HepG2 (cell line): Measurements from ENCODE around the gene COMP. TPM values are rescaled to one million over a fixed set of nuclear protein-coding genes. Genes with fewer than 3 reads are reported as not detected.

Source experiments
- AKAP8 ChIP-seq: sonication (generic); formaldehyde crosslinking; IDR thresholded peaks from 2 replicates; pipeline ENCODE4 v1.5.1; 2020; ENCODE audit warnings: mild to moderate bottlenecking, missing genetic modification reagents
- FOSL1 ChIP-seq: sonication (generic); formaldehyde crosslinking; IDR thresholded peaks from 2 replicates; pipeline ENCODE4 v1.9.0; 2021; ENCODE audit warnings: missing genetic modification reagents, borderline replicate concordance
- HDAC6 ChIP-seq: fragments of 200-600 bp; sonication (generic); IDR thresholded peaks from 2 replicates; pipeline ENCODE4 v1.7.0; 2017; ENCODE audit warnings: mild to moderate bottlenecking, antibody characterized with exemption, low read length, low read depth
- HNF4A ChIP-seq: sonication (generic); formaldehyde crosslinking; IDR thresholded peaks from 2 replicates; pipeline ENCODE4 v1.4.0; 2020; ENCODE audit warnings: missing genetic modification reagents
- HNRNPLL ChIP-seq: fragments of 200-400 bp; formaldehyde crosslinking; IDR thresholded peaks from 2 replicates; pipeline ENCODE4 v1.6.1; 2017; ENCODE audit warnings: mild to moderate bottlenecking, low read depth, low read length; ENCODE audit not compliant: poor library complexity, severe bottlenecking
- KDM5B ChIP-seq: sonication (generic); formaldehyde crosslinking; IDR thresholded peaks from 2 replicates; pipeline ENCODE4 v1.4.0; 2020; ENCODE audit warnings: missing genetic modification reagents, mild to moderate bottlenecking, borderline replicate concordance
- KDM6A ChIP-seq: IDR thresholded peaks from 2 replicates; pipeline ENCODE4 v1.6.1; 2016; ENCODE audit warnings: low read depth
- MEIS1 ChIP-seq: sonication (generic); formaldehyde crosslinking; IDR thresholded peaks from 2 replicates; pipeline ENCODE4 v1.9.0; 2021; ENCODE audit warnings: mild to moderate bottlenecking, missing genetic modification reagents, moderate library complexity, borderline replicate concordance
- RBM22 ChIP-seq: fragments of 200-400 bp; formaldehyde crosslinking; optimal IDR thresholded peaks from 2 replicates; pipeline ENCODE3; 2017; ENCODE audit warnings: mild to moderate bottlenecking, low read length, moderate library complexity
- SMC3 ChIP-seq: IDR thresholded peaks from 2 replicates; pipeline ENCODE4 v1.6.1; 2011; ENCODE audit warnings: low read length, improper control_type of control experiment
- SOX5 ChIP-seq: IDR thresholded peaks from 2 replicates; pipeline ENCODE4 v1.6.1; 2016; ENCODE audit warnings: borderline replicate concordance
- SPEN ChIP-seq: sonication (generic); formaldehyde crosslinking; IDR thresholded peaks from 2 replicates; pipeline ENCODE4 v1.5.1; 2020; ENCODE audit warnings: low read depth, mild to moderate bottlenecking, missing genetic modification reagents
- TOE1 ChIP-seq: sonication (generic); formaldehyde crosslinking; IDR thresholded peaks from 2 replicates; pipeline ENCODE4 v1.4.0; 2020; ENCODE audit warnings: mild to moderate bottlenecking, missing genetic modification reagents
- ZMYM4 ChIP-seq: sonication (generic); formaldehyde crosslinking; IDR thresholded peaks from 2 replicates; pipeline ENCODE4 v1.8.1; 2023; ENCODE audit warnings: mild to moderate bottlenecking, missing genetic modification reagents
- ZNF3 ChIP-seq: IDR thresholded peaks from 2 replicates; pipeline ENCODE4 v1.7.0; 2017; ENCODE audit warnings: inconsistent platforms
- ZNF761 ChIP-seq: sonication (generic); formaldehyde crosslinking; conservative IDR thresholded peaks from 2 replicates; pipeline ENCODE4 v1.4.0; 2020; ENCODE audit warnings: mild to moderate bottlenecking, missing genetic modification reagents
- ZNF839 ChIP-seq: sonication (generic); formaldehyde crosslinking; IDR thresholded peaks from 2 replicates; pipeline ENCODE4 v1.4.0; 2020; ENCODE audit warnings: missing genetic modification reagents, mild to moderate bottlenecking, borderline replicate concordance
- ZSCAN21 ChIP-seq: sonication (generic); formaldehyde crosslinking; IDR thresholded peaks from 2 replicates; pipeline ENCODE4 v1.8.0; 2022; ENCODE audit warnings: mild to moderate bottlenecking, missing genetic modification reagents, moderate library complexity, borderline replicate concordance
- polyA plus RNA-seq, 8 experiments: library from polyadenylated mRNA; depleted of rRNA in 3 of 8; stranded (reverse) in 7 of 8; unstranded in 1 of 8; fragments of >200 nt; fragmentation: Illumina TruSeq in 4 of 8; extraction: Trizol in 4 of 8; gene quantifications; 2 replicates each; pipeline versions ENCODE4 v1.2.1 to v1.2.3, GENCODE V29; 2011 to 2016; ENCODE audit warnings: low read depth in 4 of 8, missing spikeins in 1 of 8, mixed read lengths in 1 of 8; ENCODE audit not compliant: insufficient read depth in 1 of 8
- total RNA-seq, 5 experiments: library from RNA; depleted of rRNA; stranded (reverse); fragments of >200 nt; fragmentation: Illumina TruSeq; extraction: Trizol; gene quantifications; 2 replicates each; pipeline ENCODE4 v1.2.3, GENCODE V29; 2016; ENCODE audit warnings: low read depth in 1 of 5
- TF ChIP-seq, protein P1 (sequence below): sonication (generic); formaldehyde crosslinking; IDR thresholded peaks from 2 replicates; pipeline ENCODE4 v1.4.0; 2020; ENCODE audit warnings: mild to moderate bottlenecking, missing genetic modification reagents
- TF ChIP-seq, protein P2 (sequence below): fragments of 450-650 bp; IDR thresholded peaks from 2 replicates; pipeline ENCODE4 v1.6.1; 2017; ENCODE audit warnings: mild to moderate bottlenecking

The COMP gene
- total and polyA plus RNA-seq, 2 of the 13 experiments (the other 11 are each of a cell fraction or from before 2014, with no cell fraction given) = 0.04 to 0.13 TPM

DNA sequence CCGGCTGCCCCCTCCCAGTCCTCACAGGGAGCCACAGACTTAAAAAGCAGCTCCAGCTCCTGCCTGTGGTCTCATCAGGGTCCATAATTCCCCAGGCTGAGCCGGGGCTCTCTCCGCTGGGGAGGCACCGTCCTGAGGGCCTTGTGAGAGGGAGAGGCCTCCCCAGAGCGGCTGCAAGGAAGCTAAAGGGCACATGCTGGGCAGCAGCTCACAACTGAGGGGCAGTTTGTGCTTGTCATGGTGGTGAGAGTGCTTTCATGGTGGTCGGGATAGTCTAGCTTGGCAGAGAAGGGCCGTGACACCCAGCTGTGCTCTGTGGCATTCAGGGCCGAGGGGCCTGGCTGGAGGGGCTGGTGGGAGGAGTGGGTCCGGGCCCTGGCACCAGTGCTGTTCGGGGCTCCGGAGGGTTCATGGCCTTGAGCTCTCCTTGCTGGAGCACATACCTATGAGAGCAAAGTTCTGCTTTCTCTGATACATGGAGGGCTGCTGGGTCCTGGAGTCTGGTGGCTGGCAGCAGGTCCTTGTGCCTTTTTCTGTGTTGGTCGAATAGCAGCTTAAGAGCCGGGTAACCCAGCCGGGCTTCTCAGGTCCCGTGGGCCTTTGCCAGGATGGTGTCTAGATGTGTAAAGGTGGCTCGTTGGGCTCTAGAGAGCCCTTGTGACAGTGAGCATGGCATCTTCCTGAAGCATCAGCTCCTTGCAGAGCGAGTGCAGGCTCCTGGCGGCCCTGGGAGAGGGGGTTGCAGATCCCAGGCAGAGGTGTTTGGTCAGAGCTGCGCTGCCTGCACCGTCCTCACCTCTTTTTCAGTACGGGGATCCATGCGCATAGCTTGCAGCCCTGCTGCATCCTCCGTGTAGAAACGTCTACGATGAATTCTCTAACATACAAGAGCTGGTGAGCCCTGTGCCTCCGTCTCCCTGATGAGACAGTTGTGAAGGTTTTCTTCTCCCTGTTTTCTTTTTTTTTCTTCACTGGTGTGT, 49.5 kb upstream of the COMP start (continued):
- TF ChIP-seq, protein P1, sequence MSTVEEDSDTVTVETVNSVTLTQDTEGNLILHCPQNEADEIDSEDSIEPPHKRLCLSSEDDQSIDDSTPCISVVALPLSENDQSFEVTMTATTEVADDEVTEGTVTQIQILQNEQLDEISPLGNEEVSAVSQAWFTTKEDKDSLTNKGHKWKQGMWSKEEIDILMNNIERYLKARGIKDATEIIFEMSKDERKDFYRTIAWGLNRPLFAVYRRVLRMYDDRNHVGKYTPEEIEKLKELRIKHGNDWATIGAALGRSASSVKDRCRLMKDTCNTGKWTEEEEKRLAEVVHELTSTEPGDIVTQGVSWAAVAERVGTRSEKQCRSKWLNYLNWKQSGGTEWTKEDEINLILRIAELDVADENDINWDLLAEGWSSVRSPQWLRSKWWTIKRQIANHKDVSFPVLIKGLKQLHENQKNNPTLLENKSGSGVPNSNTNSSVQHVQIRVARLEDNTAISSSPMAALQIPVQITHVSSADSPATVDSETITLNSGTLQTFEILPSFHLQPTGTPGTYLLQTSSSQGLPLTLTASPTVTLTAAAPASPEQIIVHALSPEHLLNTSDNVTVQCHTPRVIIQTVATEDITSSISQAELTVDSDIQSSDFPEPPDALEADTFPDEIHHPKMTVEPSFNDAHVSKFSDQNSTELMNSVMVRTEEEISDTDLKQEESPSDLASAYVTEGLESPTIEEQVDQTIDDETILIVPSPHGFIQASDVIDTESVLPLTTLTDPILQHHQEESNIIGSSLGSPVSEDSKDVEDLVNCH (CRISPR knock-in tag) = no peak
- TF ChIP-seq KDM5B (0 out of 2 replicates have a peak, but pooled peaks have one; percentile 9), FOSL1 (CRISPR knock-in tag) (no peak), AKAP8 (CRISPR knock-in tag) (peak; percentile 41; the same call in 1 of the 2 replicates), SMC3 (no peak), RBM22 (peak; percentile 69), ZNF761 (CRISPR knock-in tag) (no peak), SOX5 (CRISPR knock-in tag) (no peak; the same call in 1 of the 2 replicates), HDAC6 (no peak), SPEN (CRISPR knock-in tag) (no peak), HNF4A (CRISPR knock-in tag) (peak; percentile 92), KDM6A (CRISPR knock-in tag) (no peak), MEIS1 (0 out of 2 replicates have a peak, but pooled peaks have one; percentile 12), HNRNPLL (no peak), TOE1 (CRISPR knock-in tag) (peak; percentile 64; the same call in 1 of the 2 replicates), ZNF839 (no peak), ZMYM4 (no peak), ZNF3 (no peak), ZSCAN21 (CRISPR knock-in tag) (no peak)
- TF ChIP-seq, protein P2, sequence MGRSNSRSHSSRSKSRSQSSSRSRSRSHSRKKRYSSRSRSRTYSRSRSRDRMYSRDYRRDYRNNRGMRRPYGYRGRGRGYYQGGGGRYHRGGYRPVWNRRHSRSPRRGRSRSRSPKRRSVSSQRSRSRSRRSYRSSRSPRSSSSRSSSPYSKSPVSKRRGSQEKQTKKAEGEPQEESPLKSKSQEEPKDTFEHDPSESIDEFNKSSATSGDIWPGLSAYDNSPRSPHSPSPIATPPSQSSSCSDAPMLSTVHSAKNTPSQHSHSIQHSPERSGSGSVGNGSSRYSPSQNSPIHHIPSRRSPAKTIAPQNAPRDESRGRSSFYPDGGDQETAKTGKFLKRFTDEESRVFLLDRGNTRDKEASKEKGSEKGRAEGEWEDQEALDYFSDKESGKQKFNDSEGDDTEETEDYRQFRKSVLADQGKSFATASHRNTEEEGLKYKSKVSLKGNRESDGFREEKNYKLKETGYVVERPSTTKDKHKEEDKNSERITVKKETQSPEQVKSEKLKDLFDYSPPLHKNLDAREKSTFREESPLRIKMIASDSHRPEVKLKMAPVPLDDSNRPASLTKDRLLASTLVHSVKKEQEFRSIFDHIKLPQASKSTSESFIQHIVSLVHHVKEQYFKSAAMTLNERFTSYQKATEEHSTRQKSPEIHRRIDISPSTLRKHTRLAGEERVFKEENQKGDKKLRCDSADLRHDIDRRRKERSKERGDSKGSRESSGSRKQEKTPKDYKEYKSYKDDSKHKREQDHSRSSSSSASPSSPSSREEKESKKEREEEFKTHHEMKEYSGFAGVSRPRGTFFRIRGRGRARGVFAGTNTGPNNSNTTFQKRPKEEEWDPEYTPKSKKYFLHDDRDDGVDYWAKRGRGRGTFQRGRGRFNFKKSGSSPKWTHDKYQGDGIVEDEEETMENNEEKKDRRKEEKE = no peak
